ENCODE measurements around the gene FHDC1.

FHDC1 gene

DNA sequence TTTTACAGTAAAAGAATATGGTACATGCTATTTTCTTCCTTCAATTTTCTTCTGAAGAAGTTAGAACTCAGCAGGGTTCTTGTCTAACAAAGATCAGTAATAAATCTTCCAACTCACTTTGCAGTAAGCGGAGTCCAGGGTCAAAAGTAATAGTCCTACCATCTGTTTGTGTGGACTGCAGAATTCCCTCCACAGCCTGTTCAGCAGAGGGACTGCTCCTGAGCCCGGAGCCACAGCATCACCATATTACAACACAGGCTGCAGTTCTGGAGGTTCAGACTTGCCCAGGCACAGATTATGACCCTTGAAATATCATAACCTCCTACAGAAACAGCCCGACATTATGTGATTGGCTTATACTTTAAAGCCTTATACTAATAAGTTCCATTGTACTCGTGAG lies 10.3 kb downstream of the FHDC1 start:
- TF ChIP-seq, protein P1, sequence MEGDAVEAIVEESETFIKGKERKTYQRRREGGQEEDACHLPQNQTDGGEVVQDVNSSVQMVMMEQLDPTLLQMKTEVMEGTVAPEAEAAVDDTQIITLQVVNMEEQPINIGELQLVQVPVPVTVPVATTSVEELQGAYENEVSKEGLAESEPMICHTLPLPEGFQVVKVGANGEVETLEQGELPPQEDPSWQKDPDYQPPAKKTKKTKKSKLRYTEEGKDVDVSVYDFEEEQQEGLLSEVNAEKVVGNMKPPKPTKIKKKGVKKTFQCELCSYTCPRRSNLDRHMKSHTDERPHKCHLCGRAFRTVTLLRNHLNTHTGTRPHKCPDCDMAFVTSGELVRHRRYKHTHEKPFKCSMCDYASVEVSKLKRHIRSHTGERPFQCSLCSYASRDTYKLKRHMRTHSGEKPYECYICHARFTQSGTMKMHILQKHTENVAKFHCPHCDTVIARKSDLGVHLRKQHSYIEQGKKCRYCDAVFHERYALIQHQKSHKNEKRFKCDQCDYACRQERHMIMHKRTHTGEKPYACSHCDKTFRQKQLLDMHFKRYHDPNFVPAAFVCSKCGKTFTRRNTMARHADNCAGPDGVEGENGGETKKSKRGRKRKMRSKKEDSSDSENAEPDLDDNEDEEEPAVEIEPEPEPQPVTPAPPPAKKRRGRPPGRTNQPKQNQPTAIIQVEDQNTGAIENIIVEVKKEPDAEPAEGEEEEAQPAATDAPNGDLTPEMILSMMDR (IDR thresholded peaks at IDR 0.05; ENCODE audit: control extremely low read depth, extremely low read depth, low read depth, missing control alignments), result no peak
- POLR2A ChIA-PET, result no interaction called here
- CTCF ChIA-PET, result no interaction called here
- no peak for DNase-seq (ENCODE audit: extremely low spot score)

DNA sequence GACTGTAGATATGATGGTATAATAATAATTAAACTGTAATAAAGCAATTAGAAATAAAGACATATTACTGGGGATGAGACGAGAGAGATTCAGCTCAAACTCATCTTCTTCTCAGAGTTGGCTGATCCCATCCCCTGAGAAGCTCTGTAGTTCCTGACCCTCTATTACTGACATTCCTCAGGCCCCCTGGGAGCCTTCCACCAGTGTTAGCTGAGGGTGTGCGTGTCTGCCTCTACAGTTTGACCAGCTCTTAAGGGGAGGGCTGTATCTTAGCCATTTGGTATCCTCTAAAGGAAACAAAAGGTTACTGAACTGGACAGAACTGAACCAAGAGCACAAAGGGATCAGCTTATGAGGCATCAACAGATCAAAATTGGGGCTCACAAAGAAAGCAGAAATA lies 11.2 kb downstream of the FHDC1 start:
- CTCF ChIA-PET, result no interaction called here
- no peak for DNase-seq (ENCODE audit: extremely low spot score)
- POLR2A ChIA-PET, result no interaction called here
- TF ChIP-seq, protein P1 (IDR thresholded peaks at IDR 0.05; ENCODE audit: control extremely low read depth, extremely low read depth, low read depth, missing control alignments), result no peak

DNA sequence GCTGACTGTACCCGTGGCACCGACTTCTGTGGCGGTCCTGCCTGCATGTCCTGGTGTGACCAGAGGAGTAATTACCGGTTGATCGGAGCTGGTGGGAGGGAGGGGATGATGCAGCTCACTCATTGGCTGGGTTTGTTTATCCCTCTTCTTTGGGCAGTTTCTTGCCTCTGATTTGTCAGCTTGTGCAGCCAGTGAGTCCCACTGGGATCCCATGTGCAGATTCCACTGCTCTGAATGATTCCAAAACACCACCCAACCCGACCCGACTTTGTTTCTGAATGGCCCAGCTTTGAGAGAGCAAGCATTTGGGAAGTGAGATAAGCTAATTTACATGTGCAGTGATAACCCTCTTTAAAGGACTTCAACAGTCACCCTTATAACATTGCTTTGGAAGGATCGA lies 13.8 kb downstream of the FHDC1 start:
- TF ChIP-seq, protein P1 (IDR thresholded peaks at IDR 0.05; ENCODE audit: control extremely low read depth, extremely low read depth, low read depth, missing control alignments), result no peak
- no peak for DNase-seq (ENCODE audit: extremely low spot score)
- ChIA-PET POLR2A (no interaction called here), CTCF (interaction anchor here (1.0 to 1.2 kb wide), 2 partner anchors 9 to 23 kb away, joined by 3 to 4 read pairs; no protein-coding TSS in a partner anchor)

DNA sequence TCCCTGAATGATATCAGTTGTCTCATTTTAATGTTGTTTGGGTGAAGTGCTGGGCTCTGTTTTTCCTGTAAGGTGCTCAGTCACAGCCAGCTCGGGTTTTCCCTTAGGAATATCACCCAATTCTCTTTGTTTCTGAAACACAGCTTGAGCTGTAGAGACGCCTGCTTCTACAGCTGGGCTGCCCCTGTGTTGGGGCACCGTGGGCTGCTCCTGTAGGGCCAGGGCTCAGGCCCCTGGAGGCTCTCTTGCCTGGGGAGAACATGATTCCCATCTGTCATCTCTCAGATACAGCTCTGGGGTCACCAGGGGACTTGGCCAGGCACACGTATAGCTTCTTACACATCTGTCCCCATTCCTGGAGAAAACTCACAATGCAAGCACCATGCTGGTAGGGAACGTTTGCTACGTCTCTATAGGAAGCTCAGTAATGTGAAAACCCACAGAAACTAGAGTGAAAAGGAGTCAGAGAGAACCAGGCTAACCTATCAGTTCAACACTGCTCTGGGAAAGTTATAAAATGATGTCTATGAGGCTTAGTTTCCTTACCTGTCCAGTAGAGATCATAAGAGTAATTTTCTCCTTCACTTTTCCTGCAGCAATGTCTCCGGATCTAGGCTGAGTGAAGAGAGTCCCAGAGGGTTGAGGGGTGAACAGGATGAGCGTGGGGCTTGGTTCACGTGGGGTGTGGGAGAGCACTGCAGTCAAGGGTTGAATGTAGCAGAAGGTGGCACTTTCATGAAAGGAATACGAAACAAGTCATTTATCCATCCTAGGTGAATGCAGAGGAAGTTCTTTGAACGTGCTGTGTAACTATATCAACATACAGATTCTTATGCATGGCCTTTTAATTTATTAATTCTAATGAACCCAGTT lies 14.5 kb downstream of the FHDC1 start:
- TF ChIP-seq, protein P1 (IDR thresholded peaks at IDR 0.05; ENCODE audit: control extremely low read depth, extremely low read depth, low read depth, missing control alignments), result no peak
- no peak for DNase-seq (ENCODE audit: extremely low spot score)
- POLR2A ChIA-PET, result no interaction called here
- CTCF ChIA-PET, result interaction anchor here (1.0 kb wide), 1 partner anchor 10 kb away, joined by 3 read pairs; no protein-coding TSS in a partner anchor

DNA sequence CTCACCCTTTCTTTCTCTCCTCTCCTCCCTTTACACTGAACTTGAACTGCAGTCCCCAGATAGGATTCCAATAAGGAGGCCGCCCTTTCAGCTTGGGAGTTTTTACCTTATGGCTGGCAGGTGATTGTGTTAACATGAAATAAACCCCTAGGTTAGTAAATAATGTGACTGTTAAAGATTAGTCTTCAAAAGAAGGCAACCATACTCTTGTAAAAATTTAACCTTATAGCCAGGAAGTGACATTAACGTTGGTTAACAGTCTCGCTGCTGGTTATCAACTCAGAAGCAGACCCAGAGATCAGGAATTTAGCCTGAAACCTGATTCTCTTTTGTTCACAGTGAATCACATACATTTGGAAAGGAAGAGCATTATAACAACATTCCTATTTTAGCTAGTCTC lies 15.2 kb downstream of the FHDC1 start:
- POLR2A ChIA-PET, result no interaction called here
- CTCF ChIA-PET, result no interaction called here
- no peak for DNase-seq (ENCODE audit: extremely low spot score)
- TF ChIP-seq, protein P1 (IDR thresholded peaks at IDR 0.05; ENCODE audit: control extremely low read depth, extremely low read depth, low read depth, missing control alignments), result no peak

DNA sequence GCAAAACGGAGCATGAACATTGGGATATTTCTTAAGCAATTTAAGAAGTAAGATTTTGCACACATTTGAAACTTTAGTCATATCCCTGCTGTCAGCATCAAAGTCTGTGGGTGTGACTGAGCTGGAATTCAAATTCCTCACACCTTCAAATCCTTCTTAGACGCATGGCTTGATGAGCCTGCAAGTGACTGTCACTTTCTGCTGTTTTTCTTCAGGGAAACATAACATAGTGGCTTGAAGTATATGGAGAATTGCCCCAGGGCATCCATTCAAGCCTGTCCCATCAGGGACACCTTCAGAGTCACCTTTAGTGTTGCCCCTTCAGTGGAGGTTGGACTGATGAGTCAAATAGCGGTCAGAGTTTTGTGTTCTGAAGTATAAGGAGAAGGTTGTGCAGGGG lies 17.4 kb downstream of the FHDC1 start:
- CTCF ChIA-PET, result no interaction called here
- POLR2A ChIA-PET, result no interaction called here
- TF ChIP-seq, protein P1 (IDR thresholded peaks at IDR 0.05; ENCODE audit: control extremely low read depth, extremely low read depth, low read depth, missing control alignments), result no peak
- DNase-seq (ENCODE audit: extremely low spot score), result no peak

Data from GM10248 (cell line).